IMR-90 (cell line): ENCODE measurements around the gene ADTRP. TPM values are rescaled to one million over a fixed set of nuclear protein-coding genes. Genes with fewer than 3 reads are reported as not detected.

Source experiments
- ATAC-seq: fragments of 200-7000 bp; cut with Tn5 transposase; 2 replicates; pipeline ENCODE4 v1.9.1; 2020; ENCODE audit warnings: low read depth, mild to moderate bottlenecking, moderate library complexity
- BruUV-seq: library from RNA; stranded (reverse); fragments of 400-500 nt; replicated peaks from 2 replicates; lab custom pipeline; 2021; lab: Mats Ljungman, UMichigan
- CTCF ChIA-PET: fragments of 300-600 bp; formaldehyde crosslinking; extraction: SDS; loops from one replicate; lab custom pipeline; 2021; ENCODE audit warnings: antibody characterized with exemption; lab: Yijun Ruan, JAX
- POLR2A ChIA-PET: fragments of 300-600 bp; sonication (Branson Sonifier 250); formaldehyde crosslinking; loops from one replicate; lab custom pipeline; 2022; ENCODE audit warnings: antibody characterized with exemption; ENCODE audit not compliant: unreplicated experiment; lab: Charles Lee
- DNase-seq: peaks from one replicate; pipeline ENCODE4 v3.0.0; 2013
- H2AFZ ChIP-seq: replicated peaks from 2 replicates; pipeline ENCODE3; 2013; ENCODE audit warnings: low read length, mild to moderate bottlenecking; ENCODE audit not compliant: poor library complexity
- H2AK5ac ChIP-seq: 2 replicates; pipeline ENCODE4 v1.6.1; 2013; ENCODE audit warnings: low read depth, low read length, inconsistent platforms
- H2AK9ac ChIP-seq: replicated peaks from 2 replicates; pipeline ENCODE3; 2013; ENCODE audit warnings: mild to moderate bottlenecking, low read depth, low read length, moderate library complexity; ENCODE audit not compliant: poor library complexity
- H2BK120ac ChIP-seq: 2 replicates; pipeline ENCODE4 v1.6.1; 2013; ENCODE audit warnings: low read depth, low read length, inconsistent platforms
- H2BK15ac ChIP-seq: 3 replicates; pipeline ENCODE4 v1.6.1; 2013; ENCODE audit warnings: low read depth, low read length, inconsistent platforms
- H2BK20ac ChIP-seq: 2 replicates; pipeline ENCODE4 v1.6.1; 2013; ENCODE audit warnings: low read depth, mild to moderate bottlenecking, inconsistent platforms, low read length, moderate library complexity
- H2BK5ac ChIP-seq: 2 replicates; pipeline ENCODE4 v1.6.1; 2013; ENCODE audit warnings: mild to moderate bottlenecking, low read depth, low read length, inconsistent platforms; ENCODE audit not compliant: poor library complexity, severe bottlenecking
- H3K14ac ChIP-seq: replicated peaks from 2 replicates; pipeline ENCODE4 v1.6.1; 2013; ENCODE audit warnings: low read depth, low read length, inconsistent platforms
- H3K18ac ChIP-seq: 2 replicates; pipeline ENCODE4 v1.6.1; 2013; ENCODE audit warnings: low read depth, low read length, control low read depth
- H3K23ac ChIP-seq: 2 replicates; pipeline ENCODE4 v1.6.1; 2013; ENCODE audit warnings: low read depth, low read length, inconsistent platforms
- H3K27ac ChIP-seq: 2 replicates; pipeline ENCODE4 v1.5.1; 2013; ENCODE audit warnings: mild to moderate bottlenecking, control low read depth, low read length; ENCODE audit not compliant: insufficient read depth
- H3K27me3 ChIP-seq: 2 replicates; pipeline ENCODE4 v1.6.1; 2013; ENCODE audit warnings: low read length; ENCODE audit not compliant: control insufficient read depth, insufficient read depth
- H3K36me3 ChIP-seq: 2 replicates; pipeline ENCODE4 v1.6.1; 2013; ENCODE audit warnings: low read length, mixed read lengths; ENCODE audit not compliant: control insufficient read depth, insufficient read depth
- H3K4ac ChIP-seq: 2 replicates; pipeline ENCODE4 v1.6.1; 2013; ENCODE audit warnings: low read depth, low read length, inconsistent platforms
- H3K4me1 ChIP-seq: 2 replicates; pipeline ENCODE4 v1.6.1; 2013; ENCODE audit warnings: low read length, mixed read lengths; ENCODE audit not compliant: control insufficient read depth, insufficient read depth
- H3K4me2 ChIP-seq: 2 replicates; pipeline ENCODE4 v1.6.1; 2013; ENCODE audit warnings: low read depth, mild to moderate bottlenecking, control low read depth, low read length, moderate library complexity
- H3K4me3 ChIP-seq: 2 replicates; pipeline ENCODE4 v1.5.1; 2013; ENCODE audit warnings: low read depth, mild to moderate bottlenecking, control low read depth, low read length, moderate library complexity; ENCODE audit not compliant: insufficient read depth
- H3K56ac ChIP-seq: 2 replicates; pipeline ENCODE4 v1.6.1; 2013; ENCODE audit warnings: low read length, inconsistent platforms; ENCODE audit not compliant: insufficient read depth; ENCODE audit errors: extremely low read depth
- H3K79me1 ChIP-seq, 2 experiments: 2 replicates each; pipeline ENCODE4 v1.6.1; 2013; ENCODE audit warnings: low read length in 2 of 2, inconsistent platforms in 1 of 2, low read depth in 1 of 2
- H3K9ac ChIP-seq: 2 replicates; pipeline ENCODE4 v1.6.1; 2013; ENCODE audit warnings: low read depth, low read length, control low read depth
- H3K9me1 ChIP-seq: 2 replicates; pipeline ENCODE4 v1.6.1; 2013; ENCODE audit warnings: low read length, inconsistent platforms; ENCODE audit not compliant: insufficient read depth
- H3K9me3 ChIP-seq: 2 replicates; pipeline ENCODE4 v1.6.1; 2013; ENCODE audit warnings: low read length; ENCODE audit not compliant: control insufficient read depth, insufficient read depth
- H4K20me1 ChIP-seq: 2 replicates; pipeline ENCODE4 v1.6.1; 2013; ENCODE audit warnings: low read length, inconsistent platforms; ENCODE audit not compliant: insufficient read depth
- H4K5ac ChIP-seq: 2 replicates; pipeline ENCODE4 v1.6.1; 2013; ENCODE audit warnings: mild to moderate bottlenecking, low read depth, low read length, control low read depth
- H4K8ac ChIP-seq, 2 experiments: 2 replicates each; pipeline ENCODE4 v1.6.1; 2013; ENCODE audit warnings: low read depth in 2 of 2, low read length in 2 of 2, control low read depth in 1 of 2, inconsistent platforms in 1 of 2
- H4K91ac ChIP-seq: 2 replicates; pipeline ENCODE4 v1.6.1; 2013; ENCODE audit warnings: low read depth, low read length, inconsistent platforms; ENCODE audit not compliant: insufficient read depth
- BHLHE40 ChIP-seq: fragments of 150-350 bp; IDR thresholded peaks from 2 replicates; pipeline ENCODE4 v1.6.1; 2016; ENCODE audit warnings: mild to moderate bottlenecking, low read depth, low read length
- CEBPB ChIP-seq: IDR thresholded peaks from 2 replicates; pipeline ENCODE4 v1.6.1; 2012; ENCODE audit warnings: low read depth, low read length, improper control_type of control experiment
- CHD1 ChIP-seq: IDR thresholded peaks from 2 replicates; pipeline ENCODE4 v1.6.1; 2012; ENCODE audit warnings: low read depth, low read length, improper control_type of control experiment
- CTCF ChIP-seq: conservative IDR thresholded peaks from 2 replicates; pipeline ENCODE4 v1.5.1; 2012; ENCODE audit warnings: mild to moderate bottlenecking, low read depth, low read length, improper control_type of control experiment
- ELK1 ChIP-seq: fragments of 150-350 bp; IDR thresholded peaks from 2 replicates; pipeline ENCODE4 v1.6.1; 2016; ENCODE audit warnings: low read depth, mild to moderate bottlenecking, low read length, moderate library complexity, borderline replicate concordance
- FOS ChIP-seq: fragments of 150-350 bp; IDR thresholded peaks from 2 replicates; pipeline ENCODE4 v1.6.1; 2016; ENCODE audit warnings: low read depth, low read length
- MAFK ChIP-seq: IDR thresholded peaks from 2 replicates; pipeline ENCODE4 v1.6.1; 2012; ENCODE audit warnings: low read depth, low read length, improper control_type of control experiment
- MAZ ChIP-seq: IDR thresholded peaks from 2 replicates; pipeline ENCODE4 v1.6.1; 2012; ENCODE audit warnings: low read depth, mild to moderate bottlenecking, low read length, improper control_type of control experiment, moderate library complexity, borderline replicate concordance
- MXI1 ChIP-seq: IDR thresholded peaks from 2 replicates; pipeline ENCODE4 v1.6.1; 2012; ENCODE audit warnings: low read depth, mild to moderate bottlenecking, low read length, moderate library complexity, borderline replicate concordance
- NFE2L2 ChIP-seq: fragments of 150-350 bp; IDR thresholded peaks from 2 replicates; pipeline ENCODE4 v1.6.1; 2016; ENCODE audit warnings: low read depth, mild to moderate bottlenecking, low read length
- POLR2A ChIP-seq: IDR thresholded peaks from 2 replicates; pipeline ENCODE4 v1.6.1; 2012; ENCODE audit warnings: mild to moderate bottlenecking, low read depth, low read length
- RAD21 ChIP-seq: IDR thresholded peaks from 2 replicates; pipeline ENCODE4 v1.6.1; 2012; ENCODE audit warnings: low read length, improper control_type of control experiment
- RCOR1 ChIP-seq: IDR thresholded peaks from 2 replicates; pipeline ENCODE4 v1.6.1; 2012; ENCODE audit warnings: mild to moderate bottlenecking, low read length, improper control_type of control experiment; ENCODE audit not compliant: insufficient replicate concordance
- RFX5 ChIP-seq: IDR thresholded peaks from 2 replicates; pipeline ENCODE4 v1.8.0; 2012; ENCODE audit warnings: low read depth, mild to moderate bottlenecking, low read length, moderate library complexity
- SMC3 ChIP-seq: fragments of 150-350 bp; IDR thresholded peaks from 2 replicates; pipeline ENCODE4 v1.6.1; 2016; ENCODE audit warnings: low read depth, mild to moderate bottlenecking, antibody characterized with exemption, low read length, moderate library complexity
- USF2 ChIP-seq: fragments of 150-350 bp; IDR thresholded peaks from 2 replicates; pipeline ENCODE4 v1.6.1; 2017; ENCODE audit warnings: mild to moderate bottlenecking, antibody characterized with exemption, low read length, low read depth
- WGBS, 2 experiments: methylation state at CpG; one replicate each; pipeline versions ENCODE4 v1.1.5 to v1.1.7; 2013; ENCODE audit warnings: missing lambda C conversion rate in 2 of 2; ENCODE audit not compliant: insufficient read length in 1 of 2; ENCODE audit errors: extremely low coverage in 2 of 2; 5-methylcytosine and 5-hydroxymethylcytosine counted together
- dilution Hi-C: fragments of 300-500 bp; cut with HindIII; formaldehyde crosslinking; loops from one replicate; pipeline ENCODE4 v1.14.3; 2018; ENCODE audit warnings: low sequenced_read_pairs; ENCODE audit not compliant: unreplicated experiment
- in situ Hi-C: fragments of 300-500 bp; cut with MboI; formaldehyde crosslinking; loops from 3 replicates; pipeline ENCODE4 v1.14.3; 2019; ENCODE audit warnings: low sequenced_read_pairs, inconsistent platforms, mixed read lengths
- intact Hi-C: fragments of 100-400 bp; cut with micrococcal nuclease; formaldehyde crosslinking; loops from 2 replicates; pipeline ENCODE4 v1.10.0; 2022
- polyA plus RNA-seq, 3 experiments: library from polyadenylated mRNA; depleted of rRNA; stranded (reverse); fragments of >200 nt; gene quantifications; 2 replicates each; pipeline ENCODE4 v1.2.3, GENCODE V29; 2012; ENCODE audit warnings: low replicate concordance in 1 of 3
- total RNA-seq: library from RNA; depleted of rRNA; stranded (reverse); fragments of >200 nt; gene quantifications from 2 replicates; pipeline ENCODE4 v1.2.3, GENCODE V29; 2012

Gene ADTRP
- total and polyA plus RNA-seq, 2 of the 4 experiments (the other 2 are of a cell fraction): 0.50 to 0.72 TPM

- ATAC-seq: no peak
- BruUV-seq: no TSS peak
- H3K4me1 ChIP-seq: peaks cover 11% of the 10 kb centered on the region
- ChIA-PET CTCF (no interaction called here), POLR2A (no interaction called here)
- no peak overlapping the region for H3K56ac ChIP-seq
- H3K27ac ChIP-seq: no peak overlapping the region
- peak overlapping the region; percentile 17; the same call in 1 of the 2 replicates for H2AK5ac ChIP-seq
- no peak overlapping the region for H3K23ac ChIP-seq
- H3K9ac ChIP-seq: no peak overlapping the region
- dilution Hi-C loops: no loop called here
- H3K9me1 ChIP-seq: peaks cover 5% of the 10 kb centered on the region
- H3K4me2 ChIP-seq: no peak overlapping the region
- no peaks in the 10 kb centered on the region for H3K27me3 ChIP-seq
- no peak overlapping the region for H3K4me3 ChIP-seq
- H3K36me3 ChIP-seq: no peaks in the 10 kb centered on the region
- no peak overlapping the region for H4K8ac ChIP-seq
- WGBS, 2 experiments: 33% methylated on average over 1 of the region's 4 CpGs; no CpG with 5 or more reads in 1 of the 2 experiments
- no peak for DNase-seq
- no peak overlapping the region for H4K91ac ChIP-seq
- no peak overlapping the region for H2AK9ac ChIP-seq
- H3K4ac ChIP-seq: peak overlapping the region; percentile 8
- no peak overlapping the region; the same call in 2 of the 3 replicates for H2BK15ac ChIP-seq
- TF ChIP-seq POLR2A: no peak
- TF ChIP-seq CHD1: no peak
- TF ChIP-seq MAZ: no peak
- TF ChIP-seq MXI1: no peak
- no peak for TF ChIP-seq RAD21
- TF ChIP-seq FOS: no peak
- no peak for TF ChIP-seq CEBPB
- no peak for TF ChIP-seq USF2
- TF ChIP-seq MAFK: no peak
- TF ChIP-seq RCOR1: no peak
- no peak for TF ChIP-seq ELK1
- no peak for TF ChIP-seq BHLHE40
- TF ChIP-seq NFE2L2: no peak
- no peak for TF ChIP-seq RFX5
- TF ChIP-seq CTCF: no peak
- TF ChIP-seq SMC3: no peak
- no peaks in the 10 kb centered on the region for H3K9me3 ChIP-seq
- in situ Hi-C loops: no loop called here
- H2BK5ac ChIP-seq: no peak overlapping the region
- no peaks in the 10 kb centered on the region for H4K20me1 ChIP-seq
- peak overlapping the region; percentile 4; the same call in 1 of the 2 replicates for H3K18ac ChIP-seq
- no peak overlapping the region for H2AFZ ChIP-seq
- intact Hi-C loops: no loop called here
- H2BK120ac ChIP-seq: peak overlapping the region; percentile 52
- H3K14ac ChIP-seq: no peak overlapping the region
- no peaks in the 10 kb centered on the region for H3K79me1 ChIP-seq
- no peak overlapping the region for H4K5ac ChIP-seq
- H2BK20ac ChIP-seq: peak overlapping the region; percentile 37
Measured at GRCh38 chr6:11762794-11763459, 15.7 kb downstream of the ADTRP start.
